A549 (cell line): ENCODE data around the gene FAM187B.

Source experiments
- RFX5 ChIP-seq: fragments of 450-650 bp; IDR thresholded peaks from 2 replicates; pipeline ENCODE4 v1.7.1; 2014; ENCODE audit warnings: antibody characterized with exemption, mild to moderate bottlenecking, moderate library complexity
- SREBF2 ChIP-seq: fragments of 450-650 bp; IDR thresholded peaks from 2 replicates; pipeline ENCODE4 v1.6.1; 2014; ENCODE audit warnings: mild to moderate bottlenecking, moderate library complexity
- TF ChIP-seq, protein P1 (sequence below): IDR thresholded peaks from 2 replicates; pipeline ENCODE4 v1.6.1; 2012; ENCODE audit warnings: low read depth, borderline replicate concordance
- TF ChIP-seq, protein P2 (sequence below): fragments of >200 bp; sonication (Bioruptor Twin); formaldehyde crosslinking; IDR thresholded peaks from 3 replicates; pipeline ENCODE4 v1.5.1; 2016
- TF ChIP-seq, protein P3 (sequence below): IDR thresholded peaks from 2 replicates; pipeline ENCODE4 v1.6.1; 2012

DNA sequence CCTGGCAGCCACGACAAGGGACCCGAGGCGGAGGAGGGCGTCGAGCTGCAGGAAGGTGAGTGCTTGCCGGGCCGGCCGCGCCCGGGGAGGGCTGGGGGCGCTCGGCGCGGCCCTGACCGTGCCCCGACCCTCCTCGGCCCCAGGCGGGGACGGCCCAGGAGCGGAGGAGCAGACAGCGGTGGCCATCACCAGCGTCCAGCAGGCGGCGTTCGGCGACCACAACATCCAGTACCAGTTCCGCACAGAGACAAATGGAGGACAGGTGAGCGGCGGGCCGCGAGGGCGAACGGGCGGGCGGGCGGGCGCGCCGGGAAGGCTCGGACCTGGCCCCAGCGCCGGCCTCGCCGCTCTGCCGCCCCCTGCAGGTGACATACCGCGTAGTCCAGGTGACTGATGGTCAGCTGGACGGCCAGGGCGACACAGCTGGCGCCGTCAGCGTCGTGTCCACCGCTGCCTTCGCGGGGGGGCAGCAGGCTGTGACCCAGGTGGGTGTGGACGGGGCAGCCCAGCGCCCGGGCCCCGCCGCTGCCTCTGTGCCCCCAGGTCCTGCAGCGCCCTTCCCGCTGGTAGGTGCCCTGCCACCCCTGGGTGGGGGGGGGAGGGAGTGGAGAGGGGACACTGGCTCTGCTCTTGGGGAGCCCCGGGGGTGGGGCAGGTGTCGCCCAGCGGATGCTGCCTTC, 41.0 kb upstream of the FAM187B start:
- TF ChIP-seq RFX5 (no peak), SREBF2 (no peak)
- TF ChIP-seq, protein P1, sequence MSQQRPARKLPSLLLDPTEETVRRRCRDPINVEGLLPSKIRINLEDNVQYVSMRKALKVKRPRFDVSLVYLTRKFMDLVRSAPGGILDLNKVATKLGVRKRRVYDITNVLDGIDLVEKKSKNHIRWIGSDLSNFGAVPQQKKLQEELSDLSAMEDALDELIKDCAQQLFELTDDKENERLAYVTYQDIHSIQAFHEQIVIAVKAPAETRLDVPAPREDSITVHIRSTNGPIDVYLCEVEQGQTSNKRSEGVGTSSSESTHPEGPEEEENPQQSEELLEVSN: no peak
- TF ChIP-seq, protein P2, sequence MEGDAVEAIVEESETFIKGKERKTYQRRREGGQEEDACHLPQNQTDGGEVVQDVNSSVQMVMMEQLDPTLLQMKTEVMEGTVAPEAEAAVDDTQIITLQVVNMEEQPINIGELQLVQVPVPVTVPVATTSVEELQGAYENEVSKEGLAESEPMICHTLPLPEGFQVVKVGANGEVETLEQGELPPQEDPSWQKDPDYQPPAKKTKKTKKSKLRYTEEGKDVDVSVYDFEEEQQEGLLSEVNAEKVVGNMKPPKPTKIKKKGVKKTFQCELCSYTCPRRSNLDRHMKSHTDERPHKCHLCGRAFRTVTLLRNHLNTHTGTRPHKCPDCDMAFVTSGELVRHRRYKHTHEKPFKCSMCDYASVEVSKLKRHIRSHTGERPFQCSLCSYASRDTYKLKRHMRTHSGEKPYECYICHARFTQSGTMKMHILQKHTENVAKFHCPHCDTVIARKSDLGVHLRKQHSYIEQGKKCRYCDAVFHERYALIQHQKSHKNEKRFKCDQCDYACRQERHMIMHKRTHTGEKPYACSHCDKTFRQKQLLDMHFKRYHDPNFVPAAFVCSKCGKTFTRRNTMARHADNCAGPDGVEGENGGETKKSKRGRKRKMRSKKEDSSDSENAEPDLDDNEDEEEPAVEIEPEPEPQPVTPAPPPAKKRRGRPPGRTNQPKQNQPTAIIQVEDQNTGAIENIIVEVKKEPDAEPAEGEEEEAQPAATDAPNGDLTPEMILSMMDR: peak; percentile 100
- TF ChIP-seq, protein P3, sequence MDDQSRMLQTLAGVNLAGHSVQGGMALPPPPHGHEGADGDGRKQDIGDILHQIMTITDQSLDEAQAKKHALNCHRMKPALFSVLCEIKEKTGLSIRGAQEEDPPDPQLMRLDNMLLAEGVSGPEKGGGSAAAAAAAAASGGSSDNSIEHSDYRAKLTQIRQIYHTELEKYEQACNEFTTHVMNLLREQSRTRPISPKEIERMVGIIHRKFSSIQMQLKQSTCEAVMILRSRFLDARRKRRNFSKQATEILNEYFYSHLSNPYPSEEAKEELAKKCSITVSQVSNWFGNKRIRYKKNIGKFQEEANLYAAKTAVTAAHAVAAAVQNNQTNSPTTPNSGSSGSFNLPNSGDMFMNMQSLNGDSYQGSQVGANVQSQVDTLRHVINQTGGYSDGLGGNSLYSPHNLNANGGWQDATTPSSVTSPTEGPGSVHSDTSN: peak; percentile 89
